ENCODE results near the gene DNAJC17.

DNAJC17 gene

GRCh38 chr15:40739854-40740253 is 67.4 kb downstream of the DNAJC17 start:
- no peak for DNase-seq

GRCh38 chr15:40739047-40739446 is 68.2 kb downstream of the DNAJC17 start:
- no peak for DNase-seq

GRCh38 chr15:40737048-40737447 is 70.2 kb downstream of the DNAJC17 start:
- DNase-seq: no peak

- no peak for DNase-seq
Measured at GRCh38 chr15:40736575-40736974, 70.7 kb downstream of the DNAJC17 start.

- DNase-seq: no peak
Measured at GRCh38 chr15:40731034-40731433, 76.2 kb downstream of the DNAJC17 start.

- DNase-seq: no peak
Measured at GRCh38 chr15:40723919-40724318, 83.4 kb downstream of the DNAJC17 start.

- DNase-seq: peak in 1 of 4 experiments; percentile 15
Measured at GRCh38 chr15:40722934-40723333, 84.3 kb downstream of the DNAJC17 start.

GRCh38 chr15:40722354-40722753 is 84.9 kb downstream of the DNAJC17 start:
- DNase-seq: no peak

GRCh38 chr15:40721701-40722100 is 85.6 kb downstream of the DNAJC17 start:
- DNase-seq: peak in 3 of 4 experiments; percentile 32 to 63 (median 56)

GRCh38 chr15:40716165-40716564 is 91.1 kb downstream of the DNAJC17 start:
- peak in 1 of 4 experiments; percentile 22 for DNase-seq

All from suppressor macrophage (primary cell).